HG02798 (cell line): ENCODE data around the gene FA2H.
A peak's percentile ranks its signal among the peaks of the same experiment; 100 is the strongest.
"Not testable (repeated sequence)": the region's sequence is repeated elsewhere in the genome, so short reads cannot be mapped to it uniquely, and the experiment has no call there.

ENCODE experiments used
- ATAC-seq: cut with Tn5 transposase; IDR thresholded peaks from one replicate; pipeline ENCODE4 v1.9.1; 2021; ENCODE audit warnings: mild to moderate bottlenecking; ENCODE audit not compliant: unreplicated experiment, poor library complexity

The FA2H gene

GRCh38 chr16:74771656-74772315 lies 2.8 kb downstream of the FA2H start:
- peak; percentile 63 for ATAC-seq

GRCh38 chr16:74770831-74771526 lies 3.6 kb downstream of the FA2H start:
- ATAC-seq, result no peak

GRCh38 chr16:74769586-74770190 lies 4.9 kb downstream of the FA2H start:
- ATAC-seq, result no peak

- no peak for ATAC-seq
These were observed 6.4 kb downstream of the FA2H start for GRCh38 chr16:74768239-74768638.

GRCh38 chr16:74767749-74768148 lies 6.9 kb downstream of the FA2H start:
- no peak for ATAC-seq

GRCh38 chr16:74766729-74767128 lies 7.9 kb downstream of the FA2H start:
- ATAC-seq, result no peak

GRCh38 chr16:74764184-74764583 lies 10.4 kb downstream of the FA2H start:
- not testable (repeated sequence) for ATAC-seq

GRCh38 chr16:74761665-74762064 lies 13.0 kb downstream of the FA2H start:
- ATAC-seq, result no peak

- ATAC-seq, result peak; percentile 71
These were observed 14.4 kb downstream of the FA2H start for GRCh38 chr16:74760007-74760767.

GRCh38 chr16:74759564-74759963 lies 15.1 kb downstream of the FA2H start:
- ATAC-seq, result no peak

GRCh38 chr16:74758801-74759200 lies 15.8 kb downstream of the FA2H start:
- ATAC-seq, result no peak

- ATAC-seq, result no peak
These were observed 17.3 kb downstream of the FA2H start for GRCh38 chr16:74757349-74757748.

- ATAC-seq, result no peak
These were observed 18.4 kb downstream of the FA2H start for GRCh38 chr16:74756203-74756602.

- ATAC-seq, result no peak
These were observed 21.4 kb downstream of the FA2H start for GRCh38 chr16:74753180-74753579.

GRCh38 chr16:74752756-74753155 lies 21.9 kb downstream of the FA2H start:
- ATAC-seq, result no peak

GRCh38 chr16:74752258-74752657 lies 22.4 kb downstream of the FA2H start:
- no peak for ATAC-seq

- ATAC-seq, result no peak
These were observed 23.0 kb downstream of the FA2H start for GRCh38 chr16:74751658-74752057.

- no peak for ATAC-seq
These were observed 25.1 kb downstream of the FA2H start for GRCh38 chr16:74749291-74750055.

- ATAC-seq, result no peak
These were observed 26.0 kb downstream of the FA2H start for GRCh38 chr16:74748616-74749026.
